HEK293 (cell line): ENCODE results near the gene GDAP1L1.
A peak's percentile ranks its signal among the peaks of the same experiment; 100 is the strongest.

Experiments used
- BCL11B ChIP-seq: fragments of 450-650 bp; formaldehyde crosslinking; IDR thresholded peaks from 2 replicates; pipeline ENCODE4 v1.5.1; 2016; ENCODE audit warnings: low read depth, missing biosample characterization, missing genetic modification characterization
- GLI4 ChIP-seq: fragments of 450-650 bp; formaldehyde crosslinking; IDR thresholded peaks from 2 replicates; pipeline ENCODE4 v1.5.1; 2016; ENCODE audit warnings: missing biosample characterization, missing genetic modification characterization
- HOXC10 ChIP-seq: sonication (generic); formaldehyde crosslinking; IDR thresholded peaks from 2 replicates; pipeline ENCODE4 v1.8.1; 2023; ENCODE audit warnings: mild to moderate bottlenecking, missing genetic modification reagents
- IKZF3 ChIP-seq: fragments of 450-650 bp; IDR thresholded peaks from 2 replicates; pipeline ENCODE4 v1.5.0; 2018; ENCODE audit warnings: missing biosample characterization, mild to moderate bottlenecking, missing genetic modification characterization, moderate library complexity
- INSM2 ChIP-seq: fragments of 450-650 bp; formaldehyde crosslinking; IDR thresholded peaks from 2 replicates; pipeline ENCODE4 v1.5.1; 2016; ENCODE audit warnings: missing biosample characterization, missing genetic modification characterization
- KLF1 ChIP-seq: fragments of 450-650 bp; formaldehyde crosslinking; IDR thresholded peaks from 2 replicates; pipeline ENCODE4 v1.5.1; 2016; ENCODE audit warnings: missing biosample characterization, missing genetic modification characterization
- KLF7 ChIP-seq: fragments of 450-650 bp; formaldehyde crosslinking; IDR thresholded peaks from 2 replicates; pipeline ENCODE4 v1.5.1; 2016; ENCODE audit warnings: missing biosample characterization, missing genetic modification characterization, borderline replicate concordance
- REST ChIP-seq: fragments of 450-650 bp; formaldehyde crosslinking; IDR thresholded peaks from 2 replicates; pipeline ENCODE4 v1.5.1; 2016; ENCODE audit warnings: missing biosample characterization, missing genetic modification characterization
- SALL2 ChIP-seq: fragments of 450-650 bp; formaldehyde crosslinking; IDR thresholded peaks from 2 replicates; pipeline ENCODE4 v1.5.0; 2017; ENCODE audit warnings: missing biosample characterization, mild to moderate bottlenecking, missing genetic modification characterization, borderline replicate concordance
- ZBTB11 ChIP-seq: fragments of 450-650 bp; formaldehyde crosslinking; conservative IDR thresholded peaks from 2 replicates; pipeline ENCODE4 v1.5.1; 2016; ENCODE audit warnings: low read depth, missing biosample characterization, missing genetic modification characterization
- ZFHX2 ChIP-seq: fragments of 450-650 bp; formaldehyde crosslinking; conservative IDR thresholded peaks from 2 replicates; pipeline ENCODE4 v1.5.1; 2016; ENCODE audit warnings: missing biosample characterization, missing genetic modification characterization
- ZNF23 ChIP-seq: fragments of 450-650 bp; formaldehyde crosslinking; IDR thresholded peaks from 2 replicates; pipeline ENCODE4 v1.5.1; 2016; ENCODE audit warnings: missing biosample characterization, missing genetic modification characterization, borderline replicate concordance
- ZNF274 ChIP-seq, 2 experiments: fragments of 200-500 bp in 1 of 2; fragments of 450-650 bp in 1 of 2; sonication (Bioruptor generic) in 1 of 2; formaldehyde crosslinking in 1 of 2; IDR thresholded peaks; 2 replicates each; pipeline versions ENCODE4 v1.5.1 to v1.6.1; 2014 to 2016; ENCODE audit warnings: borderline replicate concordance in 1 of 2, inconsistent platforms in 1 of 2, low read length in 1 of 2, missing biosample characterization in 1 of 2, missing genetic modification characterization in 1 of 2
- ZNF302 ChIP-seq: fragments of 450-650 bp; formaldehyde crosslinking; IDR thresholded peaks from 2 replicates; pipeline ENCODE4 v1.5.1; 2016; ENCODE audit warnings: missing biosample characterization, missing genetic modification characterization, low read depth
- ZNF335 ChIP-seq: fragments of 450-650 bp; formaldehyde crosslinking; conservative IDR thresholded peaks from 2 replicates; pipeline ENCODE4 v1.5.1; 2016; ENCODE audit warnings: missing biosample characterization, missing genetic modification characterization
- ZNF416 ChIP-seq: fragments of 450-650 bp; formaldehyde crosslinking; IDR thresholded peaks from 2 replicates; pipeline ENCODE4 v1.5.1; 2016; ENCODE audit warnings: missing biosample characterization, missing genetic modification characterization
- ZNF585B ChIP-seq: fragments of 450-650 bp; formaldehyde crosslinking; IDR thresholded peaks from 2 replicates; pipeline ENCODE4 v1.5.1; 2016; ENCODE audit warnings: missing biosample characterization, missing genetic modification characterization
- ZNF600 ChIP-seq: fragments of 450-650 bp; formaldehyde crosslinking; IDR thresholded peaks from 2 replicates; pipeline ENCODE4 v1.5.1; 2016; ENCODE audit warnings: missing biosample characterization, missing genetic modification characterization
- ZNF654 ChIP-seq: fragments of 450-650 bp; formaldehyde crosslinking; IDR thresholded peaks from 2 replicates; pipeline ENCODE4 v1.5.1; 2016; ENCODE audit warnings: low read depth, missing biosample characterization, missing genetic modification characterization
- ZNF658 ChIP-seq: fragments of 450-650 bp; formaldehyde crosslinking; IDR thresholded peaks from 2 replicates; pipeline ENCODE4; 2016; ENCODE audit warnings: missing biosample characterization, missing genetic modification characterization
- ZSCAN30 ChIP-seq: fragments of 450-650 bp; IDR thresholded peaks from 2 replicates; pipeline ENCODE4 v1.5.1; 2018; ENCODE audit warnings: missing biosample characterization, mild to moderate bottlenecking, missing genetic modification characterization, moderate library complexity
- TF ChIP-seq, protein P1 (sequence below): fragments of 450-650 bp; formaldehyde crosslinking; IDR thresholded peaks from 2 replicates; pipeline ENCODE4 v1.5.1; 2017; ENCODE audit warnings: missing biosample characterization, missing genetic modification characterization
- TF ChIP-seq, protein P2 (sequence below): fragments of 450-650 bp; formaldehyde crosslinking; IDR thresholded peaks from 2 replicates; pipeline ENCODE4 v1.5.1; 2016; ENCODE audit warnings: missing biosample characterization, missing genetic modification characterization
- TF ChIP-seq, protein P3 (sequence below): fragments of 450-650 bp; formaldehyde crosslinking; IDR thresholded peaks from 2 replicates; pipeline ENCODE4 v1.5.1; 2016; ENCODE audit warnings: missing biosample characterization, missing genetic modification characterization, low read depth
- TF ChIP-seq, protein P4 (sequence below): fragments of 450-650 bp; formaldehyde crosslinking; IDR thresholded peaks from 2 replicates; pipeline ENCODE4 v1.5.1; 2017; ENCODE audit warnings: missing biosample characterization, mild to moderate bottlenecking, missing genetic modification characterization, moderate library complexity

GDAP1L1 gene

DNA sequence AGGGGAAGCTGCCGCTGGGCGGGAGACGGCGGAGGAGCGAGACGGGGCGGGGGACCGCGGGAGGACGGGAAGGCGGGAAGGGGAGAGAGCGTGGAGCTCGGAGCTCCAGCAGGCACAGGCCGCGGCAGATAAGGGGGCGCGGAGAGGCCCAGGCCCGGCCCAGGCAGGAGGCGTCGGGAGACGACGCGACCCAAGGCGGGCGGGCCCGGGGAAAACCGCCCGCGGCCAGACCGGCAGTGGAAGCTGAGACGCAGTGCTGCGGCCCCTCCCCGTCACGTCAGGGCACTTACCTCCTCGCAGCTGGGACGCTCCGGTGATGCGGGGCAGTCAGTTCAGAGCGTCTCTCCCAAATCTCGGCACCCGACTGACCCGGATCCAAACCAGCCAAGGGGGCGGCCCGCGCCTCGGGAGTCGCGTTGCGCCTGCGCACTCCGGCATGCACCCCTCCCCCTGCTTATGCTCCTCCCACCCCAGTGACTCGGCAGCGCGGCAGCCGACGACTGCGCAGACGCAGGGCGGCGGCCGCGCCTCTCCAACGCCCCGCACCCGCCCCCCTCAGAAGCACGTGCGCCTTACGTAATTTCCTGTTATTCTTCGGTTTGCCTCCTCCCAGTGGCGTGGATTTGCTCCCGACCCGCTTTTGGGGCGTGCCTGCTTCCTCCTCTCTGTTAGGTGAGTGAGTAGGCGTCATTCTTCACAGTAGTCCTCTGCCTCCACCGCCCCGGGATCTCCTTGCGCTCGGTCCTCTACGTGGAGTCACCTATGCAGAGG is 36.5 kb upstream of the GDAP1L1 start, which contains the start of gene OSER1 (continued):
- TF ChIP-seq, protein P1, sequence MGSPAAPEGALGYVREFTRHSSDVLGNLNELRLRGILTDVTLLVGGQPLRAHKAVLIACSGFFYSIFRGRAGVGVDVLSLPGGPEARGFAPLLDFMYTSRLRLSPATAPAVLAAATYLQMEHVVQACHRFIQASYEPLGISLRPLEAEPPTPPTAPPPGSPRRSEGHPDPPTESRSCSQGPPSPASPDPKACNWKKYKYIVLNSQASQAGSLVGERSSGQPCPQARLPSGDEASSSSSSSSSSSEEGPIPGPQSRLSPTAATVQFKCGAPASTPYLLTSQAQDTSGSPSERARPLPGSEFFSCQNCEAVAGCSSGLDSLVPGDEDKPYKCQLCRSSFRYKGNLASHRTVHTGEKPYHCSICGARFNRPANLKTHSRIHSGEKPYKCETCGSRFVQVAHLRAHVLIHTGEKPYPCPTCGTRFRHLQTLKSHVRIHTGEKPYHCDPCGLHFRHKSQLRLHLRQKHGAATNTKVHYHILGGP = no peak
- TF ChIP-seq ZBTB11 (tag by site-specific recombination) (peak; percentile 71), ZNF274 (IDR thresholded peaks at IDR 0.05; ENCODE audit: low read length) (no peak), ZNF274 (tag by site-specific recombination; IDR thresholded peaks at IDR 0.05; ENCODE audit: borderline replicate concordance) (no peak), ZNF23 (no peak), HOXC10 (CRISPR knock-in tag) (no peak), GLI4 (tag by site-specific recombination) (no peak), ZNF302 (tag by site-specific recombination) (no peak), ZSCAN30 (peak; percentile 62; the same call in 1 of the 2 replicates), INSM2 (tag by site-specific recombination) (peak; percentile 62; the same call in 1 of the 2 replicates), KLF1 (tag by site-specific recombination) (peak; percentile 85), ZNF585B (tag by site-specific recombination) (no peak), ZNF600 (tag by site-specific recombination) (peak; percentile 80), IKZF3 (tag by site-specific recombination) (peak; percentile 8; the same call in 1 of the 2 replicates), REST (peak; percentile 70), ZNF335 (tag by site-specific recombination) (0 out of 2 replicates have a peak, but pooled peaks have one; percentile 50), ZNF416 (tag by site-specific recombination) (no peak), SALL2 (tag by site-specific recombination) (no peak), ZFHX2 (peak; percentile 91), KLF7 (tag by site-specific recombination) (peak; percentile 91), ZNF654 (tag by site-specific recombination) (no peak), ZNF658 (tag by site-specific recombination) (no peak), BCL11B (tag by site-specific recombination) (no peak)
- TF ChIP-seq, protein P2, sequence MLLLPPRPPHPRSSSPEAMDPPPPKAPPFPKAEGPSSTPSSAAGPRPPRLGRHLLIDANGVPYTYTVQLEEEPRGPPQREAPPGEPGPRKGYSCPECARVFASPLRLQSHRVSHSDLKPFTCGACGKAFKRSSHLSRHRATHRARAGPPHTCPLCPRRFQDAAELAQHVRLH (tag by site-specific recombination) = no peak
- TF ChIP-seq, protein P3, sequence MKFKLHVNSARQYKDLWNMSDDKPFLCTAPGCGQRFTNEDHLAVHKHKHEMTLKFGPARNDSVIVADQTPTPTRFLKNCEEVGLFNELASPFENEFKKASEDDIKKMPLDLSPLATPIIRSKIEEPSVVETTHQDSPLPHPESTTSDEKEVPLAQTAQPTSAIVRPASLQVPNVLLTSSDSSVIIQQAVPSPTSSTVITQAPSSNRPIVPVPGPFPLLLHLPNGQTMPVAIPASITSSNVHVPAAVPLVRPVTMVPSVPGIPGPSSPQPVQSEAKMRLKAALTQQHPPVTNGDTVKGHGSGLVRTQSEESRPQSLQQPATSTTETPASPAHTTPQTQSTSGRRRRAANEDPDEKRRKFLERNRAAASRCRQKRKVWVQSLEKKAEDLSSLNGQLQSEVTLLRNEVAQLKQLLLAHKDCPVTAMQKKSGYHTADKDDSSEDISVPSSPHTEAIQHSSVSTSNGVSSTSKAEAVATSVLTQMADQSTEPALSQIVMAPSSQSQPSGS (tag by site-specific recombination) = peak; percentile 86; the same call in 1 of the 2 replicates
- TF ChIP-seq, protein P4, sequence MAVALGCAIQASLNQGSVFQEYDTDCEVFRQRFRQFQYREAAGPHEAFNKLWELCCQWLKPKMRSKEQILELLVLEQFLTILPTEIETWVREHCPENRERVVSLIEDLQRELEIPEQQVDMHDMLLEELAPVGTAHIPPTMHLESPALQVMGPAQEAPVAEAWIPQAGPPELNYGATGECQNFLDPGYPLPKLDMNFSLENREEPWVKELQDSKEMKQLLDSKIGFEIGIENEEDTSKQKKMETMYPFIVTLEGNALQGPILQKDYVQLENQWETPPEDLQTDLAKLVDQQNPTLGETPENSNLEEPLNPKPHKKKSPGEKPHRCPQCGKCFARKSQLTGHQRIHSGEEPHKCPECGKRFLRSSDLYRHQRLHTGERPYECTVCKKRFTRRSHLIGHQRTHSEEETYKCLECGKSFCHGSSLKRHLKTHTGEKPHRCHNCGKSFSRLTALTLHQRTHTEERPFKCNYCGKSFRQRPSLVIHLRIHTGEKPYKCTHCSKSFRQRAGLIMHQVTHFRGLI (tag by site-specific recombination) = no peak
